ENCODE measurements around the gene SLIT3.

- TF ChIP-seq CTCF (conservative IDR thresholded peaks at IDR 0.05; ENCODE audit: low read depth, low read length) (no peak), EZH2 (IDR thresholded peaks at IDR 0.05; ENCODE audit: low read length, unreplicated experiment) (no peak), EZH2phosphoT487 (IDR thresholded peaks at IDR 0.05; ENCODE audit: borderline replicate concordance, low read length) (no peak)
These were observed 21.8 kb downstream of the SLIT3 start for GRCh38 chr5:169279125-169279524.

Measured in PC-3 (cell line).